ENCODE results near the gene IFI6.
"Not testable (repeated sequence)": the region's sequence is repeated elsewhere in the genome, so short reads cannot be mapped to it uniquely, and the experiment has no call there.

The IFI6 gene

DNA sequence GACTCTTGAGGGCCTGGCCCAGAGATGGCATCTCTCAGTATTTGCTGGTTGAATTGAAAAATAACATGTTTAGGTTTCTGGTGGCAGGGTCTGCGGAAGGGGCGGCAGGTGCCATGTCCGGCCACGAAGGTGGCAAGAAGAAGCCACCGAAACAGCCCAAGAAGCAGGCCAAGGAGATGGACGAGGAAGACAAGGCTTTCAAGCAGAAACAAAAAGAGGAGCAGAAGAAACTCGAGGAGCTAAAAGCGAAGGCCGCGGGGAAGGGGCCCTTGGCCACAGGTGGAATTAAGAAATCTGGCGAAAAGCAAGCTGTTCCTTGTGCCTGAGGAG, 22.7 kb downstream of the IFI6 start:
- DNase-seq, result no peak

DNA sequence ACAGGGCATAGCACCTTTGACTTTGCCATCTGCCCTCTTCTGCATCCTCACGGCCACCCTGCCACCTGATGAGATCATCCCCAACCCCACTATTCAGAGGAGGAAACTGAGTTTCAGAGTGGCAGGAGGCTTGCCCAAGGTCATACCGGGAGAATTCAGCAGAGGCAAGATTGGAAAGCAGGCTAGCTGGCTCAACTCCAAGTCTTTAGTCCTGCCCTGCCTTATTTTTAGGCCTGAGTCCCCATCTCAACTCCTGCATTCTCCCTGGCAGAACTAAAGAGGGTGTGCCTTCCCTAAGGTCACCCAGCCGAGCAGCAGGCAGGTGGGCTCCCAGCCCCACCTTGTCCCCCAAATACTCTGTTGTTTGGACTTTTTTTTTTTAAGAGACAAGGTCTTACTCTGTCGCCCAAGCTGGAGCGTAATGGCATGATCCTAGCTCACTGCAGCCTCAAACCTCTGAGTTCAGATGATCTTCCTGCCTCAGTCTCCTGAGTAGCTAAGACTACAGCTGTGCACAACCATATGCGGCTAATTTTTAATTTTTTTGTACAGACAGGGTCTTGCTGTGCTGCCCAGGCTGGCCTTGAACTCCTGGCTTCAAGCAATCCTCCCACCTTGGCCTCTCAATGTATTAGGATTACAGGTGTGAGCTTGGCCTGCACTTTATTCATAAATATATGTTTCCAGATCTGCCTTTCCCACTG, 23.2 kb downstream of the IFI6 start:
- DNase-seq, result no peak

DNA sequence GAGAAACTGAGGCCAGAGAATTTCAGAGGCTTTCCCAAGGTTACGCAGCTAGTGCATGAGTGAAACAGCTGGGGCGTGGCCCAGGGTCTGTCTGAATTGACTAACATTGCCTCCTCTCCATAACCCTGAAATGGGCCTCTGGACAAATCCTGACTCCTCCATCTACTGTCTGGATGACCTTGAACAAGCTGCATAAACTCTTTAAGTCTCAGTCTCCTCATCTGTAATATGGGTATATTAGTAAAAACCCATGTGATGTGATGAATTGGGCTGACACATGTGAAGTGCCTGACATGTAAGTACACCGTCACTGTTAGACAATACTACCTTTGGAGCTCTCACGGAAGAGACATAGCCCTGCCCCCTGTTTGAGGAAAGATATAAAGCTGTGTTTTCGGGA, 24.7 kb downstream of the IFI6 start:
- DNase-seq, result no peak

DNA sequence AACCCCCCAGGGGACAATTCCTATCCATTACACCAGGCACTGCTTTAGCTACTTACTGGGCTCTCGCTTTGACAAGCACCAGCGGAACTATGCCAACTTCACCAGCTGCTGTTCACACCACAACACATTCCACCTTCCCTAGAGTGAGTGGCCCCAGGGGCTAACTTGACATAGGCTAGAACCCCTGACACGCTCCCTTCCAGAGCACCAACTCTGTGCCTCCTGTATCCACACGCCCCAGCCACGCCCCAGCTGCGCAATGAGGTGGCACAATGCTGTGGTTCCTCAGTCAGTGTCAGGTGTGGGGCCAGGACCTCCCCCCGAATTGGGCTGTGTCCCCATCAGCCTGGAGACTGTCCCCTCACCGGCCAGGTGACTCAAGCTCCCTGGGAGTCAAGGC, 25.3 kb downstream of the IFI6 start:
- no peak for DNase-seq

DNA sequence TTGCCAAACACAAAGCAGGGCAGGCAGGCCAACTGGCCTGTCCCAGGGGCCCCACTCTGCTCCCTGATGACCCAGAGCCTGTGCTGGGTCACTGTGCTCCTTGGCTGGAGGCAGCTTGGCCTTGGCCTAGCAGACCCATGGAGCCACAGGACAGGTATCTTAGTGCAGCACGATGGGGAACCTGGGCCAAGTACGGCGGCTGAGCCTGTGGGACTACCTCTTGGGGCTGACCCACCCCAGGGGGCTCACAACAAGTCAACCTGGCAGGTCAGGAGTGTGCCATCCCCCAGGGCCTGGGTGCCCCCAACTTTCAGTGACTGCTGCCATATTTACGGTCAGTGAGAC, 26.9 kb downstream of the IFI6 start:
- DNase-seq, result no peak

DNA sequence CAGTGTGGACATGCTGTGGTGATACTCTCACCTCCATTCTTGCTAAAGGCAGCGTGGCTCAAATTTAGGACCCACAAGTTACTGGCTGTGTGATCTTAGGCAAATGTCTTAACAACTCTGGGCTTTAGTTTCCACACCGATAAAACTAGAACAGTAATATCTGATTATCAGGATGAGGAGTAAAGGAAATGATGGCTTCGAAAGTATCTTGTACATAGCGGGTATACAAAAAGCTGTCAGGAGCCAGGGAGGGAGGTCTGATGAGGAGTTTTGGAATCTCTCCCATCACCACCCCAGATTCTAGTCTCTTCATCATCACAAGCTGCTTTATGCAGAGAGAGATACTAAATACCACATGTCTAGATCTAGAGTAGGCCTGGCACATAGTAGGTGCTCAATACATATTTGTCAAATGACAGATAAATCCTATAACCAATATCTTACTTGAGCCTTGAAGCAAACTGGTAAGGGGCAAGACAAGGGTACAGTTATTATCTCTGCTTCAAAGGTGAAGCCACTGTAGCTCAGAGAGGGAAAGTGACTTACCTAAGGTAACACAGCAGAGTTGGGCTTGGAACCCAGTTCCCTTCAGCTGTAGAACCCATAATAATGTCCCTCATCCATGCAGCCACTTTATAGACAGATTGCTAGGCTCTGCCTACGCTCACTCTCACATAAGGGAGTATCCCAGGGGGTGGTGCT, 27.5 kb downstream of the IFI6 start:
- no peak for DNase-seq

DNA sequence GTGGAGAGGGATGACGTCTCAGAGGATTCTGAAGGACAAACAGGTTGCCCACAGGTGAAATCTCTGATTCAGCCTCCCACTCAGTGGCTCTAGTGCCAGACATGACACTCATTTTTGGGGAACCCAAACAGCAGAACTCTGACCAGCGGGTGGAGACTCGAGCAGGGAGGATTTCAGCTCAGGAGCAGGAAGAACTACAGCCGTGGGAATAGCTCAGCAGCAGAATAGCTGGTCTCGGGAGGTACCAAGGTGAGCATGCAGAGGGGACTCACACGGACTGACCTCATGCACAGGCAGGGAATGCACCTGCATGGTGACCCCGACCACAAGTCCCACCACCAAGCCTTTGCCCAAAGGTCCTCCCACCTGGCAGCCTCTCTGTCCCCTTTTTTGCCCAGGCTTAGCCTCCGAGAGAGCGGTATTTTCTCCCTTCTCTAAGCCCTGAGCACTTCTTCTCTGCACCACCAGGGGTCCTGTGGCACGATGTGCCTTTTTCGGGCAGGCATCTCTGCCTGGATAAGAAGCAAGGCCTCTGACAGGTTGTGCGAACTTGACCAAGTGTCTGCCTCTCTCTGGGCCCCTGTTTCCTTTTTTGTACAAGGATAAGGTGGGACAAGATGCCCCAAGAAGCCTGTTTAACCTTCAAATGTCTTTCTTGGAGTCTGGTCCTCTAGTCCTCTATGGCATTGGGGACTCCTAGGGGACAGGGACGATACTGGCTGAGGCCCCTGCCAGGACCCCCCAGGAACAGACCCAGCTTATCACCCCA, 28.2 kb downstream of the IFI6 start:
- DNase-seq, result peak; percentile 89

DNA sequence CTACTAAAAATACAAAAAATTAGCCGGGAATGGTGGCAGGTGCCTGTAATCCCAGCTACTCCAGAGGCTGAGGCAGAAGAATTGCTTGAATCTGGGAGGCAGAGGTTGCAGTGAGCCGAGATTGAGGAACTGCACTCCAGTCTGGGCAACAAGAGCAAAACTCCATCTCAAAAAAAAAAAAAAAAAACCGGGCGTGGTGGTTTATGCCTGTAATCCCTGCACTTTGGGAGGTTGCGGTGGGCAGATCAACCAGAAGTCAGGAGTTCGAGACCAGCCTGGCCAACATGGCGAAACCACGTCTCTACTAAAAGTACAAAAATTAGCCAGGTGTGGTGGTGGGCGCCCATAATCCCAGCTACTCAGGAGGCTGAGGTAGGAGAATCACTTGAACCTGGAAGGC, 31.5 kb downstream of the IFI6 start:
- not testable (repeated sequence) for DNase-seq

DNA sequence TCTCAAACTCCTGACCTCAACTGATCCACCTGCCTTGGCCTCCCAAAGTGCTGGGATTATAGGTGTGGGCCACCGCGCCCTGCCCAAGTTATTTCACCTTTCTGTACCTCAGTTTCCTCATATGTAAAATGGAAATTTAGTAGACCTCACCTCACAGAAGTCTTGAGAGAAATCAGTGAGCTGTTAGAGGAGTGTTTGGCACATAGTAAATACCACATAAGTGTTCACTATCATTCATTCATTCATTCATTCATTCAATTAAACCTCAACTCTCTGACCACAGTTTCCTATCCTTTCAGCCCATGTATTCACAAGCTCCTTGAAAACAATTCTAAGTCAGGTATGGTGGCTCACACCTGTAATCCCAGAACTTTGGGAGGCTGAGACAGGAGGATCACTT, 33.2 kb downstream of the IFI6 start:
- DNase-seq, result no peak

DNA sequence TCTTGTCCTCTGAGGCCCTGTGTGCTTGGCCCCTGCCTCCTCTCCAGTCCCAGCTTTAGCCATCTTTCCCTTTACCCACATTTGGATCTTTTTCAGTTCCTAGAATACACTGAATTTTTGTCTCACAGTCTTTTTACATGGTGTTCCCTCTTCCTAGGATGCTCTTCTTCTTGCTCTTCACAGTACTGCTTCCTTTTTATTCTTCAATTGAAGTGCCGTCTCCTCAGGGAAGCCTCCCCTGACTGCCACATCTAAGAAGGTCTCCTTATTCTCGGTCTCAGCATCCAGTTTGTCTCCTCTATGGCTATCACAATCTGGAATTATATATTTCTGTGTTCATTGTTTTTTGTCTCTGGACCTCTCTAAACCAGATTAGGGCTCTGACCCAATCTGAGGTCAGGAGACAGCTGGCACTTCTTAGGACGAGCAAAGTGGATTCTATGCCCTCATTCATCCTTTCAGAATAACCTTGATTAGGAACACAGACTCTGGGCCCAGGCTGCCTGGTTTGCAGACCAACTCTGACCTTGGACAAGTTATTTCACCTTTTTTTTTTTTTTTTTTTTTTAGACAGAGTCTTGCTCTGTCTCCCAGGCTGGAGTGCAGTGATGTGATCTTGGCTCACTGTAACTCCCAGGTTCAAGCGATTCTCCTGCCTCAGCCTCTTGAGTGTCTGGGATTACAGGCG, 33.8 kb downstream of the IFI6 start:
- peak; percentile 89 for DNase-seq

DNA sequence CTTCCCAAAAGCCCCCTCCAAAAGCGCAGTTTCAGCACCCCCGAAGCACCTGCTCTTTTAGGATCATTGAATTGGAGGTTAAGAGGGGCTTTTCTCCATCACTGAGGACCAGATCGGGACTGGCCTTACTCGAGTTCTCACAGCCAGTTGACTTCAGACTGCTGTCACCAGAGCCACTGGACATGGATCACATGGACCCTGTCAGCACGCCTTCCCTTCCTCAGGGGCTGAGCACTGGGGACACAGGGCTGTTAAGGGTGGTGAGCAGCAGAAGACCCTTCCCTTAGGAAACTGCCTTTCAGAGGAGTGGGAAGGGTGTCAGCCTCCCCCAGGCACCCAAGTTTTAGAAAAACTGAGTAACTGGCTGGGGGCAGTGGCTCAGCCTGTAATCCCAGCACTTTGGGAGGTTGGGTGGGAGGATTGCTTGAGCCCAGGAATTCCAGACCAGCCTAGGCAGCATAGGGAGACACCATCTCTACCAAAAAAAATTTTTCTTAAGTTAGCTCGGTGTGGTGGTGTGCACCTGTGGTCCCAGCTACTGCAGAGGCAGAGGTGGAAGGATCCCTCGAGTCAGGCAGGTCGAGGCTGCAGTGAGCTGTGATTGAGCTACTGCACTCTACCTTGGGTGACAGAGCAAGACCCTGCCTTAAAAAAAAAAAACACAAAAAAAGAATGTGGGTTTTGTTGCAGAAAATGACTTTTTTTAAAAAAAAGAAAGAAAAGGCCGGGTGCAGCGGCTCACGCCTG, 36.4 kb downstream of the IFI6 start:
- DNase-seq, result no peak

DNA sequence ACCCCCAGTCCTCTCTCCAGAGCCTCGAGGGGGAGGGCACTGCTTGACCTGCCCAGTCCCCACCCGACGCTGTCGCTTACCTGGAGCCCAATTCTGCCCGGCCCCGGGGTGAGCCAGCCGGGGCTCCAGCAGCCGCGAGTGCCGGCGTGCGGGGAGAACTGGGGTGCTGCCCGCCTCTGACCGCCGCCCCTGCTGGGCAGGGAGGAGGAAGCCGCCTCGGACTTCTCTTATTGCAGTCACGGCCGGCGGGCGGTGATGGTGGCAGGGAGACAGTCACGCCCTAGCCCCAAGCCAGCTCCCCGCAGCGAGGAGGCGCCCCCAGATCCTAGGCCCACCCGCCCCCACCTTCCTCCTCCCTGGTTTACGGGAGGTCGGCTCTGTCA, 37.0 kb downstream of the IFI6 start, which contains the start of gene FGR:
Gene FGR, minus strand, starts transcription at position 201 of the 383 bp plus-strand sequence. CDS start 11,269 bp downstream, outside the sequence.
- DNase-seq, result no peak

DNA sequence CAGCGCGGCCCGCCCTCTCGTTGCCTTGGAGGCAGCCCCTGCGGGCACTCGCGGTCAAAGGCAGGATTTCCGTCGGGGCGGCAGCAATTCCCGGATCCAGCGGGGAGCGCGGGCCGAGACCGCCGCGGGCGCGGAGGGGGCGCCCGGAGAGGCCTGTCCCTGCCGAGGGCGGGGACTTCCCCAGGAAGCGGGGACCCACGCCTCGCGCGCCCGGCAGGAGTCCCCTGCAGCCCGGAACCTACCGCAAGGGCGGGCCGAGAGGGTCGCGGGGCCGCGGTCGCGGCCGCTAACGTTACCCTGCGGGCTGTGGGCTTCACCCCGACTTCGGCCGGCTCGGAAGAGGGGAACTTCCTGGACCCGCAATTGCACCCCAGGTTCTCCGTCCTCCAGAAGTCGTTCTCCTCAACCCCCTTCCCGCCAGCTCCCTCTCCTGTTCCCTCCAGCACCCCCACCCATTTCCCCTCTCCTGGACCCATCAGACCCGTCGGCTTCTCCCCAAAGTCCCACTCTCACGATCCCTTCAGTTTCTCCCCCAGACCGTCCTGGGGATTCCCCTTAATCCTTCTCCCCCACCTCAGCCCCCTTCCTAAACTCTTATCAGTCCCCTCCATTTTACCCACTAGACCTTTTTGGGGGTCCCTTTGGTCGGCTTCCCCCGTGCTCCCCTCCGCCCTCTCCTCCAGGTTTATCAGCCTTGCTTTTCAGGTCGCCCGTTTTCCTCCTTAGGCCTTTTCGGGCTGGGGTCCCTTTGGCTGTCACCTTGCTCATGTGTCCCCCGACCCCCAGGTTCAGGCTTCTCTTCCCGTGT, 37.6 kb downstream of the IFI6 start:
- DNase-seq, result no peak

DNA sequence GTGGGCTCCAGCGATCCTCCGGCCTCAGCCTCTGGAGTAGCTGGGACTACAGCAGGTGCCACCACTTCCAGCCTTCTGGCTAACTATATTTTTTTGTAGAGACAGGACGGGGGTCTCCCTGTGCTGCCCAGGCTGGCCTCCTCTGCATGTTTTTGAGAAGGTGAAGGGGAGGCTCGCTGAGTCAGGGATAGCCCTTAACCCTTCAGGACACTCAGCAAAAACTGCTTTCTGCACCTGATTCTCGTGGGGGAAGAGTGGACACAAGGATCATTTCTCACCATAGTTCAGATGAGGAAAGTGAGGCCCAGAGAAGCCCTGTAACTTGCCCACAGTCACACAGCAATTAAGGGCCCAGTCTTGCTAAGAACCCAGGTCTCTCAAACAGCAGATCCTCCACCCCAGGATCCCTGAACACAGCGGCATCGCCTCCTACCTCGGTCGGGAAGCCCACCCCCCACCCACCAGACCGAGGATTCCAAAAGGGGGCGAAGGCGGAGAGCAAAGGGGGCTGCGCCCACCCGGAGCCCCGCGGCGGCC, 38.3 kb downstream of the IFI6 start:
- DNase-seq, result no peak

DNA sequence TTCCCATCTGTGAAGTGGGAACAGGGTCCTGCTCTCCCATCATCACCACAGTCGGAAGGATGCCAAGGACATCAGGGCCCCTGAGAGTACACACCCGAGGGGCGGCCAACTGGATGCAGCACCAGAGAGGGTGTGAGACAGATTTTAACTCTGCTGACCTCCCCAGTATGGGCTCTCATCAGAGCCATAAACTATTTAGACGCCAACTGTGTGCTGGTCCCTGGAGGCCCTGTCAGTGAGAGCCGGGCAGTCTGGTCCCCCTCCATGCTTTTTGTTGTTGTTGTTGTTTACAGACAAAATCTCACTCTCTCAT, 38.7 kb downstream of the IFI6 start:
- no peak for DNase-seq

DNA sequence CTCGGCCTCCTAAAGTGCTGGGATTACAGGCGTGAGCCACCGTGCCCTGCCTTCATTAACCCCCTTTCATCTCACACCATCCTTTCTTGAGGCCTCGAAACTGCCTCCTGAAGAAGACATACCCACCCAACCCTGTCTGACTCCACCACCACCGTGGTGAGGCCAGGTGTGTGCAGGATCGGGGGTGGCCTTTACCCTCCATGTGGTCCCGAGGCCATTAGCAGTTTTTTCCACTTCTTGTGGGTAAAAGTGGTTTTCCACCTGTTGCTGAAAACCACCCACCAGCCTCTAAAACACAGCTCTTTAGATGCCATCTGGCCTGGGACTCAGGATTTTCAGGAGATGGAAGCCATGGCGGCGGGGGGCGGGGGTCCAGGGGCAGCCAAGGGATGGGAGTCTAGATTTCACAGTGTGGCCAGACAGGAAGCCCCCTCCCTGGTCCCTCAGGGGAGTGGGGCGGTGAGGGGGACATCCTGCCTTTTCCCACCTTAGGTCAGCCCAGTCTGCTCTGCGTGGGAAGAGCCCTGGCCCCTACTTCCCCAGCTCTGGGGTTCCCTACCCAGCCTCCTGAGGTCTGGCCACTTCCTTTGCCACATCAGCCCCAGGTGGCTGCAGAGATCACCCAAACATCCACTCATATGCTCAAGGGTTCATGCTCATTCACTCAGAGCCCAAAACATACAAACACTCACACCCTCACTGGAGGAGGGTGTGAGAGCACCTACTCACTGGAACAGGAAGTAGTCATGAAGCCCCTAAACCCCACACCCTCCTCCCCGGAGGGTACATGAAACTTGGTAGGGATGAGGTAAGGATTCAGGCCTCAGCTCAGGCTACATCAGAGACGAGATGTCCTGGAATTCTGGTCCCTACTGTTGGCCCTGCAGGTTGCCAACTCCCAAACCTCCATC, 39.4 kb downstream of the IFI6 start:
- no peak for DNase-seq

DNA sequence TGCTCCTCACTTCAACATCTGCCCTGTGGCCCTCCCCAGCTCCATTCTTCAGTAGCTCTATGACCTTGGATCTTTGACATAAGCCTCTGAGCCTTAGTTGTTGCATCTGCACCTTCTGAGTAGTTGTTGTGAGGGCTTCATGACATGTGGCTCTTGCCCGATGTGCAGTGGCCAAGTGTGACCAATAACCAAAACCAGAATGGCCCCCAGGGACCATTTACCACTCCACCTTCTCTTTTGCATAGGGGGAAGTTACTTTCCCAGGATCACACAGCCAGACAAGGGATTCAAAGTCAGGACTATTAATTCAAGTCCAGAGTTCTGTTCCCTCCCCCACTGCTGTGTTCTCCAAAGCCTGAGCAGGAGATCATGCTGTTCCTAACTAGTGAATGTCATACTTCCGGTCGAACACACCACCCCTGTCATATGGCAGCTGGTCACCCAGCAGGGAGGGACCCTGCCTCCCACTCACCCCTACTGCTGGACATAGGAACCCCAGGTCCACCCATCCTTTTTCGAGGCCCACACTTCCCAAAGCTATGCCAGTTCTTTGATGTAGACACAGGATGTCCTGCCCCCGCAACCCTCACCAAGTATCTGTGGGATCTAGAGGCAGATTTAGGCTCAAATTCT, 41.0 kb downstream of the IFI6 start:
- DNase-seq, result no peak

DNA sequence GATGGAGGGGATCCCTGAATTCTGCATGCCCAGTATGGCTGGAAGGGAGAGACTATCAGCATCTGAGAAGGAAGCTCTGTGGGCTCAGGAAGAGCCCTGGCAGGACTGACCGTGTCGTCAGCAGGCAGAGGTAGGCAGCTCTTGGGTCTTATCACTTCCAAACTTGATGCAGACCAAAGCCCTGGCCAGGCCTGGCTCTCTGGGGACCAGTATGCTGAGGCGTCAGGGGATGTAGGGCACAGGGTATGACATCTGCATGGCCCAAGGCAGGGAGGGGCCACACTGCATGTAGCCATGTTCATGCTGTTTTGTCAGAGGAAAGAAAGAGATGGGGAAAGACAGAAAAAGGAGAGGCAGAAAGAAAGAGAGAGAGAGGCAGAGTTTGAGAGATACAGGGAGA, 43.3 kb downstream of the IFI6 start:
- no peak for DNase-seq

DNA sequence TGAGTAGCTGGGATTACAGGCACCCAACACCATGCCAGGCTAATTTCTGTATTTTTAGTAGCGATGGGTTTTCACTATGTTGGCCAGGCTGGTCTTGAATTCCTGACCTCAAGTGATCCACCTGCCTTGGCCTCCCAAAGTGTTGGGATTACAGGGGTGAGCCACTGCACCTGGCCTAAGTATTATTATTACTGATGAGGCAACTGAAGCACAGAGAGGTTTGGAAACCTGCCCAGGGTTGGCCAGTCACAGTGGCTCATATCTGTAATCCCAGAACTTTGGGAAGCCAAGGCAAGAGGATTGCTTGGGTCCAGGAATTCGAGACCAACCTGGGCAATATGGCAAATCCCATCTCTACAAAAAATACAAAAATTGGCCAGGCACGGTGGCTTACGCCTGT, 44.3 kb downstream of the IFI6 start:
- not testable (repeated sequence) for DNase-seq

DNA sequence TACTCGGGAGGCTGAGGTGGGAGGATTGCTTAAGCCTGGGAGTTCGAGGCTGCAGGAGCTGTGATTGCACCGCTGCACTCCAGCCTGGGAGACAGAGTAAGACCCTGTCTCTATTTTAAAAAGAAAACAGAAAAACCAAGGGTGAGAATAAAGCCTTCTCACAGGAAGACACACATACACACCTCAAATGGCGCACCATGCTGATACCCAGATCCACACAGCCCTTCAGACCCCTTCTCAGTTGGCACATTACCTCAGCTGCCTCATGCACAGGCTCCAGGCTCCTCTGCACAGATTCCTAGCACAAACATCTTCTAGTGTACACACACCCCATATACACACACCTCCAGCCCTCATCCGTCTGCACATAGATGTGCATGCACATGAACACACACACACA, 44.9 kb downstream of the IFI6 start:
- no peak for DNase-seq
